Activated CD4-positive, CD25-positive, alpha-beta regulatory T cell treated with anti-CD3 and anti-CD28 coated beads, Interleukin-2, amount 50 U/mL, for 24 hours (primary cell): Measurements from ENCODE around the gene SCGB3A2.

Source experiments
- ATAC-seq, 2 donors: fragments of 150-1000 bp; cut with Tn5 transposase; one replicate each; pipeline ENCODE4 v1.10.0; 2021; ENCODE audit warnings: mild to moderate bottlenecking in 1 of 2, moderate library complexity in 1 of 2

SCGB3A2 gene

GRCh38 chr5:147911427-147911826, 32.9 kb downstream of the SCGB3A2 start:
- no peak for ATAC-seq

DNA sequence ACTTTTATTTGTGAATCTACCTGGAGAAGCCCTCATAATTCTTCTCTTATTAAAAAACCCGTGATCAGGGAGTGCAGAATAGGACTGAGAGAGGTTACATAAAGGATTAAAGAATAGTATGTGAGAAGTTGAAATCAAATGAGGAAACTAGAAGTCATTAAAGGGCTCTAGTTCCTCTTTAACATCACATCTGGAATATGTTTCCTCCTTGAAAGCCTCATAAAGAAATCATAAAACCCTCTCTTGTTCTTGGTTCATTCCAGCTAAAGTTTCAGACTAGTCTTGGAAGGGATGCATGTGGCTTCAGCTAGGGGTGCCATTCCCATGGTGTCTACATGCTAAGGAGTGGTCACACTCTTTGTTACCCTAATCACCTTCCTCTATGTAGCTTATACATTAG, 33.5 kb downstream of the SCGB3A2 start:
- no peak for ATAC-seq

- no peak for ATAC-seq
Observed at GRCh38 chr5:147913786-147914185, 35.3 kb downstream of the SCGB3A2 start.

DNA sequence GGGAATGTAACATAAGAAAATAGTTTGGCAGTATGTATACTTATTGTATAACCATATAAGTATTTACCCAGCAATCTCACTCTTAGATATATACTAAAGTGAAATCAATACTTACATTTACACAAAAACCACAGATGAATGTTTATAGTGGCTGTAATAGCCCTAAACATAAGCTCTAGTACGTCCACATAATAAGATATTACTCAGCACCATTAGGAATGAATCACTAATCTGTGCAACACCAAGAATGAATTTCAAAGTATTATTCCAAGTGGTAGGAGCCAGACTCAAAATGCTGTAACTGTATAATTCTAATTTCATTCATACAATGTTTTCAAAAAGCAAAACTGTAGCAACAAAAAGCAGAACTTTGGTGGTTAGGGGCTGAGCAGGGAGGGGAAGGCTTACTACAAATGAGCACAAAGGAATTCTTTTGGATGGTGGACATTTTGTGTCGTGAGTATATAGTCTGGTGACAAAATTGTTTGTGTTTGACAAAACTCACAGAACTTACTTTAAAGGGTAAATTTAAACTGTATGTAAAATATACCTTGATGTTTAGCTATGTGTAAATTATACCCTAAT, 39.7 kb downstream of the SCGB3A2 start:
- no peak for ATAC-seq

GRCh38 chr5:147918899-147919298, 40.4 kb downstream of the SCGB3A2 start:
- no peak for ATAC-seq

DNA sequence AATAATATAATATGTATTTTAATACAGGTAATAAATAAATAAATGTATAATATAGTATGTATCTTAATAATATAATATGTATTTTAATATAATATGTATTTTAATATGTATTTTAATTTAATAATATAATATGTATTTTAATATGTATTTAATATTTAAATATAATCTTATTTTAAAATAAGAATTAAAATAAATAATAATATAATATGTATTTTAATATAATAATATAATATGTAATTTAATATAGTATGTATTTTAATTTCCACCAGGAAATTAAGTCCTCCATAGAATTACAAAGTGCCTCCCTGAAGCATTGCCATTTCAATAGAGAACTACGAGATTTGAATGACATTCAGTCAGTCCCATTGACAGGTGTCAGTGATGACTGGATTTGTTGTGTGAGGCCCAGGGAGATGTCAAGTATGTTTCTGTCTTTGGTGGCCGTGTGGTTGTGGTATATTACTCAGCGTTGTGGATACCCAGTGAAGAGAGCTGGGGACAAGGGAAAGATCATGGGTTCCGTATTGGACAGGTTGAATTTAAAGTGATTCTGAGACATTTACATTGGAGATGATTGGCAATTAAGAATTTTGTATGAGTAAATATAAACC, 42.0 kb downstream of the SCGB3A2 start:
- no peak for ATAC-seq

- ATAC-seq = no peak
Observed at GRCh38 chr5:147921136-147921535, 42.6 kb downstream of the SCGB3A2 start.

- ATAC-seq = no peak
Observed at GRCh38 chr5:147925020-147925419, 46.5 kb downstream of the SCGB3A2 start.

DNA sequence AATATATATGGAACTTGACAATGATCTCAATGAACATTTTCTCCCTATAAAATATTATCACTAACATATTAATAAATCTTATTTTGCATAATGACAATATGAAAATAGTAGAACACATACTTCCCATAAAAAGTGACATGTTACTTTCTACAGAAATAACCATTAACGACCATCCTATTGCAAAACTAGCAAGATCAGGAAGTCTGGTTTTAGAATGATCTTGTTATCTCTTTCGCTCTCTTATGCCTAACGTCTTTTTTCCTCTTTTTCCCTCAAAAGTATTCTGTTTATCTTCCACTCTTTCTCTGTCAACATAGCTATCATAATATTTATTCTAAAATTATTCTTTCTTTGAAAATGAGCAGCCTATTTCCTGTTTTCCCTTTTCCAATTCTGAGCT, 49.4 kb downstream of the SCGB3A2 start:
- no peak for ATAC-seq

DNA sequence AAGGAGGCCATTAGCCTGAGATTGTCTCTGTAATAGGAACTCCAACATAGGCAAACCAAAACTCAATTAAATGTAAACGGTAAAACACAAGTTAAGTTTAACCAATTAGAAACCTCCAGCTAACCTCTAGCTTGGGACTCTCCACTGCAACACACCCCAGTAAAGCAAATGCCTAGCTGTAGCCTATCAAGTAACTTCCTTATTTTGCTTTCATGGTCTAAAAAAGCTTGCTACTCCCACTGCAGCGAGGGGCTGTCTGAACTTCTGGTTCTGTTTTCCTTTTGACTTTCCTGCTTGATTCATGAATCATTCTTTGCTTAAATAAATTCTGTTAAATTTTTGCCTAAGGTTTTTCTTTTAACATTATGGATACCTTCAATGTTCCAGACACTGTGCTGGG, 52.3 kb downstream of the SCGB3A2 start:
- peak in 1 of 2 donors; percentile 43 for ATAC-seq
